Ishikawa (cell line): Measurements from ENCODE around the gene ADCY5.

ENCODE experiments used
- CEBPB ChIP-seq: IDR thresholded peaks from 2 replicates; pipeline ENCODE4 v1.6.1; 2012
- EP300 ChIP-seq: IDR thresholded peaks from 2 replicates; pipeline ENCODE4 v1.6.1; 2012; ENCODE audit warnings: borderline replicate concordance
- MAX ChIP-seq: IDR thresholded peaks from 2 replicates; pipeline ENCODE4 v1.6.1; 2012
- RAD21 ChIP-seq: IDR thresholded peaks from 2 replicates; pipeline ENCODE4 v1.6.1; 2012; ENCODE audit warnings: low read depth
- REST ChIP-seq: IDR thresholded peaks from 2 replicates; pipeline ENCODE4 v1.6.1; 2012; ENCODE audit warnings: low read depth, mild to moderate bottlenecking
- TAF1 ChIP-seq: IDR thresholded peaks from 2 replicates; pipeline ENCODE4 v1.6.1; 2012; ENCODE audit warnings: low read depth, mild to moderate bottlenecking
- TEAD4 ChIP-seq: IDR thresholded peaks from 2 replicates; pipeline ENCODE4 v1.6.1; 2012
- YY1 ChIP-seq: IDR thresholded peaks from 2 replicates; pipeline ENCODE4 v1.6.1; 2012; ENCODE audit warnings: low read depth

- TF ChIP-seq MAX (no peak), EP300 (no peak), REST (no peak), YY1 (no peak), TEAD4 (no peak), CEBPB (no peak), TAF1 (no peak), RAD21 (no peak)
Observed at GRCh38 chr3:123416173-123416572, 32.7 kb downstream of the ADCY5 start.
